IMR-90 (cell line): ENCODE results near the gene SPART. TPM values are rescaled to one million over a fixed set of nuclear protein-coding genes. Genes with fewer than 3 reads are reported as not detected.

Experiments used
- ATAC-seq: fragments of 200-7000 bp; cut with Tn5 transposase; 2 replicates; pipeline ENCODE4 v1.9.1; 2020; ENCODE audit warnings: low read depth, mild to moderate bottlenecking, moderate library complexity
- BruUV-seq: library from RNA; stranded (reverse); fragments of 400-500 nt; replicated peaks from 2 replicates; lab custom pipeline; 2021; lab: Mats Ljungman, UMichigan
- CTCF ChIA-PET: fragments of 300-600 bp; formaldehyde crosslinking; extraction: SDS; loops from one replicate; lab custom pipeline; 2021; ENCODE audit warnings: antibody characterized with exemption; lab: Yijun Ruan, JAX
- POLR2A ChIA-PET: fragments of 300-600 bp; sonication (Branson Sonifier 250); formaldehyde crosslinking; loops from one replicate; lab custom pipeline; 2022; ENCODE audit warnings: antibody characterized with exemption; ENCODE audit not compliant: unreplicated experiment; lab: Charles Lee
- DNase-seq: peaks from one replicate; pipeline ENCODE4 v3.0.0; 2013
- H2AFZ ChIP-seq: replicated peaks from 2 replicates; pipeline ENCODE3; 2013; ENCODE audit warnings: low read length, mild to moderate bottlenecking; ENCODE audit not compliant: poor library complexity
- H2AK5ac ChIP-seq: 2 replicates; pipeline ENCODE4 v1.6.1; 2013; ENCODE audit warnings: low read depth, low read length, inconsistent platforms
- H2AK9ac ChIP-seq: replicated peaks from 2 replicates; pipeline ENCODE3; 2013; ENCODE audit warnings: mild to moderate bottlenecking, low read depth, low read length, moderate library complexity; ENCODE audit not compliant: poor library complexity
- H2BK120ac ChIP-seq: 2 replicates; pipeline ENCODE4 v1.6.1; 2013; ENCODE audit warnings: low read depth, low read length, inconsistent platforms
- H2BK15ac ChIP-seq: 3 replicates; pipeline ENCODE4 v1.6.1; 2013; ENCODE audit warnings: low read depth, low read length, inconsistent platforms
- H2BK20ac ChIP-seq: 2 replicates; pipeline ENCODE4 v1.6.1; 2013; ENCODE audit warnings: low read depth, mild to moderate bottlenecking, inconsistent platforms, low read length, moderate library complexity
- H2BK5ac ChIP-seq: 2 replicates; pipeline ENCODE4 v1.6.1; 2013; ENCODE audit warnings: mild to moderate bottlenecking, low read depth, low read length, inconsistent platforms; ENCODE audit not compliant: poor library complexity, severe bottlenecking
- H3K14ac ChIP-seq: replicated peaks from 2 replicates; pipeline ENCODE4 v1.6.1; 2013; ENCODE audit warnings: low read depth, low read length, inconsistent platforms
- H3K18ac ChIP-seq: 2 replicates; pipeline ENCODE4 v1.6.1; 2013; ENCODE audit warnings: low read depth, low read length, control low read depth
- H3K23ac ChIP-seq: 2 replicates; pipeline ENCODE4 v1.6.1; 2013; ENCODE audit warnings: low read depth, low read length, inconsistent platforms
- H3K27ac ChIP-seq: 2 replicates; pipeline ENCODE4 v1.5.1; 2013; ENCODE audit warnings: mild to moderate bottlenecking, control low read depth, low read length; ENCODE audit not compliant: insufficient read depth
- H3K27me3 ChIP-seq: 2 replicates; pipeline ENCODE4 v1.6.1; 2013; ENCODE audit warnings: low read length; ENCODE audit not compliant: control insufficient read depth, insufficient read depth
- H3K36me3 ChIP-seq: 2 replicates; pipeline ENCODE4 v1.6.1; 2013; ENCODE audit warnings: low read length, mixed read lengths; ENCODE audit not compliant: control insufficient read depth, insufficient read depth
- H3K4ac ChIP-seq: 2 replicates; pipeline ENCODE4 v1.6.1; 2013; ENCODE audit warnings: low read depth, low read length, inconsistent platforms
- H3K4me1 ChIP-seq: 2 replicates; pipeline ENCODE4 v1.6.1; 2013; ENCODE audit warnings: low read length, mixed read lengths; ENCODE audit not compliant: control insufficient read depth, insufficient read depth
- H3K4me2 ChIP-seq: 2 replicates; pipeline ENCODE4 v1.6.1; 2013; ENCODE audit warnings: low read depth, mild to moderate bottlenecking, control low read depth, low read length, moderate library complexity
- H3K4me3 ChIP-seq: 2 replicates; pipeline ENCODE4 v1.5.1; 2013; ENCODE audit warnings: low read depth, mild to moderate bottlenecking, control low read depth, low read length, moderate library complexity; ENCODE audit not compliant: insufficient read depth
- H3K56ac ChIP-seq: 2 replicates; pipeline ENCODE4 v1.6.1; 2013; ENCODE audit warnings: low read length, inconsistent platforms; ENCODE audit not compliant: insufficient read depth; ENCODE audit errors: extremely low read depth
- H3K79me1 ChIP-seq, 2 experiments: 2 replicates each; pipeline ENCODE4 v1.6.1; 2013; ENCODE audit warnings: low read length in 2 of 2, inconsistent platforms in 1 of 2, low read depth in 1 of 2
- H3K9ac ChIP-seq: 2 replicates; pipeline ENCODE4 v1.6.1; 2013; ENCODE audit warnings: low read depth, low read length, control low read depth
- H3K9me1 ChIP-seq: 2 replicates; pipeline ENCODE4 v1.6.1; 2013; ENCODE audit warnings: low read length, inconsistent platforms; ENCODE audit not compliant: insufficient read depth
- H3K9me3 ChIP-seq: 2 replicates; pipeline ENCODE4 v1.6.1; 2013; ENCODE audit warnings: low read length; ENCODE audit not compliant: control insufficient read depth, insufficient read depth
- H4K20me1 ChIP-seq: 2 replicates; pipeline ENCODE4 v1.6.1; 2013; ENCODE audit warnings: low read length, inconsistent platforms; ENCODE audit not compliant: insufficient read depth
- H4K5ac ChIP-seq: 2 replicates; pipeline ENCODE4 v1.6.1; 2013; ENCODE audit warnings: mild to moderate bottlenecking, low read depth, low read length, control low read depth
- H4K8ac ChIP-seq, 2 experiments: 2 replicates each; pipeline ENCODE4 v1.6.1; 2013; ENCODE audit warnings: low read depth in 2 of 2, low read length in 2 of 2, control low read depth in 1 of 2, inconsistent platforms in 1 of 2
- H4K91ac ChIP-seq: 2 replicates; pipeline ENCODE4 v1.6.1; 2013; ENCODE audit warnings: low read depth, low read length, inconsistent platforms; ENCODE audit not compliant: insufficient read depth
- CEBPB ChIP-seq: IDR thresholded peaks from 2 replicates; pipeline ENCODE4 v1.6.1; 2012; ENCODE audit warnings: low read depth, low read length, improper control_type of control experiment
- CHD1 ChIP-seq: IDR thresholded peaks from 2 replicates; pipeline ENCODE4 v1.6.1; 2012; ENCODE audit warnings: low read depth, low read length, improper control_type of control experiment
- FOS ChIP-seq: fragments of 150-350 bp; IDR thresholded peaks from 2 replicates; pipeline ENCODE4 v1.6.1; 2016; ENCODE audit warnings: low read depth, low read length
- MAFK ChIP-seq: IDR thresholded peaks from 2 replicates; pipeline ENCODE4 v1.6.1; 2012; ENCODE audit warnings: low read depth, low read length, improper control_type of control experiment
- NFE2L2 ChIP-seq: fragments of 150-350 bp; IDR thresholded peaks from 2 replicates; pipeline ENCODE4 v1.6.1; 2016; ENCODE audit warnings: low read depth, mild to moderate bottlenecking, low read length
- RCOR1 ChIP-seq: IDR thresholded peaks from 2 replicates; pipeline ENCODE4 v1.6.1; 2012; ENCODE audit warnings: mild to moderate bottlenecking, low read length, improper control_type of control experiment; ENCODE audit not compliant: insufficient replicate concordance
- dilution Hi-C: fragments of 300-500 bp; cut with HindIII; formaldehyde crosslinking; loops from one replicate; pipeline ENCODE4 v1.14.3; 2018; ENCODE audit warnings: low sequenced_read_pairs; ENCODE audit not compliant: unreplicated experiment
- in situ Hi-C: fragments of 300-500 bp; cut with MboI; formaldehyde crosslinking; loops from 3 replicates; pipeline ENCODE4 v1.14.3; 2019; ENCODE audit warnings: low sequenced_read_pairs, inconsistent platforms, mixed read lengths
- intact Hi-C: fragments of 100-400 bp; cut with micrococcal nuclease; formaldehyde crosslinking; loops from 2 replicates; pipeline ENCODE4 v1.10.0; 2022
- polyA plus RNA-seq, 3 experiments: library from polyadenylated mRNA; depleted of rRNA; stranded (reverse); fragments of >200 nt; gene quantifications; 2 replicates each; pipeline ENCODE4 v1.2.3, GENCODE V29; 2012; ENCODE audit warnings: low replicate concordance in 1 of 3
- total RNA-seq: library from RNA; depleted of rRNA; stranded (reverse); fragments of >200 nt; gene quantifications from 2 replicates; pipeline ENCODE4 v1.2.3, GENCODE V29; 2012

The SPART gene
- total and polyA plus RNA-seq, 2 of the 4 experiments (the other 2 are of a cell fraction), result 43.8 to 110 TPM

DNA sequence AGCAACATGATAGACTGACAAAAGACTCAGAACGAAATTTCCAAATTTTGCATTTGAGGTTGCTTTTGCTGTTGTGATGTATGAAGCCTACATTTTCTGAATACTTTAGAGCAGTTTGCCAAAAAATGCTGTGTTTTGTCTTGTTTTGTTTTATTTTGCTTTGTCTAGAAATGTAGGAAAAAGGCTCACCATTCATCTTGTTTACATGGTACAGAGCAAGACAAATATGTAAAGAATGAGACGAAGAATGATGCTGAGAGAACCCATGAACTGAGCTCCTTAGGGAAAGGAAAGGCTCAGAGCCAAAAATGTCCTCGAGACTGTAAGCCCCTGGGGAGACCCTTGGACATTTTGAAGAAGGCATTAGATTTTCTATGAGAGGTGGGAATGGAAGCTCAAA is 6.8 kb upstream of the SPART start (continued):
- TF ChIP-seq CHD1, result no peak
- no peak for TF ChIP-seq NFE2L2
- no peak for TF ChIP-seq FOS
- no peak for TF ChIP-seq CEBPB

DNA sequence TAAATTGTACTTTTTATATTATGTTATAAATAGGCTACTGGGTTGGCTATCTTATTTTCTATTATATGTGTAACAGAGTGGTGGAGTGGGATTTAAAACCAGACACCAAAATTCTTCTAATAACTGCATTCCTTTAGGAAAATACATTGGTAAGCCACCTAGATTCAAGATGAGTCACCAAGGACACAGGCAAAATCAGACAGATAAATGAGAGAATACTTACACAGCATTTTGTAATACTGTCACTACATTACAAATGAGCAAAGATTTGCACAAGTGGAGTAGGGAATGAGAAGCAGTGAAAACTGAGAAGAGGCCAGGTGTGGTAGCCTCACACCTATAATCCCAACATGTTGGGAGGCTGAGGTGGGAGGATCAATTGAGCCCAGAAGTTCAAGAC is 6.2 kb upstream of the SPART start:
- in situ Hi-C loops, result no loop called here
- POLR2A ChIA-PET, result no interaction called here
- no TSS peak for BruUV-seq
- H2BK15ac ChIP-seq, result no peak overlapping the region
- H3K9me3 ChIP-seq, result no peaks in the 10 kb centered on the region
- H4K8ac ChIP-seq, result no peak overlapping the region
- H4K20me1 ChIP-seq, result no peaks in the 10 kb centered on the region
- H2BK20ac ChIP-seq, result 0 out of 2 replicates have a peak overlapping the region, but pooled peaks have one; percentile 20
- H4K5ac ChIP-seq, result no peak overlapping the region
- 0 out of 4 replicates have a peak, but pooled peaks cover 0 to under 1% of the 10 kb centered on the region in 2 experiments for H3K79me1 ChIP-seq
- no peak overlapping the region for H3K14ac ChIP-seq
- peak; percentile 51 for ATAC-seq
- intact Hi-C loops, result no loop called here
- no peak overlapping the region for H3K18ac ChIP-seq
- CTCF ChIA-PET, result interaction anchor here (0.7 kb wide), 1 partner anchor 16 kb away, joined by 3 read pairs; no protein-coding TSS in a partner anchor
- H3K23ac ChIP-seq, result no peak overlapping the region
- H4K91ac ChIP-seq, result peak overlapping the region; percentile 45; the same call in 1 of the 2 replicates
- H2BK120ac ChIP-seq, result no peak overlapping the region
- H2AK5ac ChIP-seq, result no peak overlapping the region
- H3K4ac ChIP-seq, result no peak overlapping the region
- no peaks in the 10 kb centered on the region for H3K36me3 ChIP-seq
- 0 out of 2 replicates have a peak, but pooled peaks have one; percentile 31 for TF ChIP-seq MAFK
- TF ChIP-seq RCOR1, result no peak
- H3K27me3 ChIP-seq, result no peaks in the 10 kb centered on the region
- DNase-seq, result peak; percentile 33
- no peak overlapping the region for H3K4me3 ChIP-seq
- H3K4me2 ChIP-seq, result peak overlapping the region; percentile 21; the same call in 1 of the 2 replicates
- no peak overlapping the region for H3K27ac ChIP-seq
- peaks cover 3% of the 10 kb centered on the region; the same call in 1 of the 2 replicates for H3K9me1 ChIP-seq
- H3K4me1 ChIP-seq, result peaks cover 8% of the 10 kb centered on the region
- H2AK9ac ChIP-seq, result no peak overlapping the region
- H3K9ac ChIP-seq, result no peak overlapping the region
- no peak overlapping the region for H2BK5ac ChIP-seq
- no peak overlapping the region for H2AFZ ChIP-seq
- H3K56ac ChIP-seq, result no peak overlapping the region
- dilution Hi-C loops, result no loop called here
